ENCODE data around the gene ELOVL6. TPM values are rescaled to one million over a fixed set of nuclear protein-coding genes. Genes with fewer than 3 reads are reported as not detected.

ELOVL6 gene
- total and polyA plus RNA-seq, 4 donors = 19.5 to 38.8 (median 37.5) TPM

DNA sequence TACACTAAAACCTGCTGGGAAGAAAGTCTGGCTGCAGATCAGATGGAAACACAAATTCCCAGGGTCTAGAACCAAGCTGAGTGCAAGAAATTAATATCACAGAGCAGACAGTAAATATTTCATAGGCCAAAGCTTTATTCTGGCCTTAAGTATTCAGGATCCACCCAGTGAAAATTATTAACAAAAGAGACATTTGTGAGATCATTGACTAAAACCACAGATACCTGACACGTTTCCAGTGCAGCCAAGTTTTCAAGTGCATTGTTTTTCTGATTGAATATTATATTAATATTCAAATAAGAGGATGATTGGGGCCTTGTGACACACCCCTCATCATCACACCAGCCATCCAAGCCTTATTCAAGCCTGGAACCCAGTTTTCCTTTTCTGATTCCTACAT is 10.3 kb downstream of the ELOVL6 start:
- Histone ChIP-seq H3K9ac (ENCODE audit: low read depth in 1 of 2, low read length in 2 of 2) (no peak overlapping the region), H3K9me3 (ENCODE audit: control insufficient read depth in 4 of 4, low read length in 3 of 4) (no peaks in the 10 kb centered on the region), H3K27me3 (ENCODE audit: control insufficient read depth in 4 of 4, insufficient read depth in 4 of 4, low read length in 3 of 4) (no peaks in the 10 kb centered on the region), H3K36me3 (ENCODE audit: control insufficient read depth in 4 of 4, insufficient read depth in 3 of 4, low read depth in 1 of 4, low read length in 3 of 4) (no peaks in the 10 kb centered on the region), H3K4me3 (ENCODE audit: low read depth in 1 of 3, low read length in 3 of 3) (no peak overlapping the region), H3K4me1 (ENCODE audit: control insufficient read depth in 4 of 4, insufficient read depth in 4 of 4, low read length in 3 of 4) (peaks cover 10 to 29% (median 20%) of the 10 kb centered on the region in 4 donors), H3K27ac (ENCODE audit: low read depth in 1 of 2, low read length in 2 of 2) (no peak overlapping the region)
- TF ChIP-seq HNF4G (IDR thresholded peaks at IDR 0.05) (no peak), SP1 (IDR thresholded peaks at IDR 0.05) (no peak), NR2F2 (IDR thresholded peaks at IDR 0.05) (no peak), EGR1 (IDR thresholded peaks at IDR 0.05; ENCODE audit: low read depth in 2 of 2) (no peak), FOXA1 (IDR thresholded peaks at IDR 0.05) (no peak), TAF1 (conservative IDR thresholded peaks at IDR 0.05) (no peak), FOXA2 (IDR thresholded peaks at IDR 0.05) (no peak), RAD21 (IDR thresholded peaks at IDR 0.05) (no peak), JUND (IDR thresholded peaks at IDR 0.05) (no peak)
- TF ChIP-seq, protein P1, sequence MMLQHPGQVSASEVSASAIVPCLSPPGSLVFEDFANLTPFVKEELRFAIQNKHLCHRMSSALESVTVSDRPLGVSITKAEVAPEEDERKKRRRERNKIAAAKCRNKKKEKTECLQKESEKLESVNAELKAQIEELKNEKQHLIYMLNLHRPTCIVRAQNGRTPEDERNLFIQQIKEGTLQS (IDR thresholded peaks at IDR 0.05) = no peak
- TF ChIP-seq, protein P2, sequence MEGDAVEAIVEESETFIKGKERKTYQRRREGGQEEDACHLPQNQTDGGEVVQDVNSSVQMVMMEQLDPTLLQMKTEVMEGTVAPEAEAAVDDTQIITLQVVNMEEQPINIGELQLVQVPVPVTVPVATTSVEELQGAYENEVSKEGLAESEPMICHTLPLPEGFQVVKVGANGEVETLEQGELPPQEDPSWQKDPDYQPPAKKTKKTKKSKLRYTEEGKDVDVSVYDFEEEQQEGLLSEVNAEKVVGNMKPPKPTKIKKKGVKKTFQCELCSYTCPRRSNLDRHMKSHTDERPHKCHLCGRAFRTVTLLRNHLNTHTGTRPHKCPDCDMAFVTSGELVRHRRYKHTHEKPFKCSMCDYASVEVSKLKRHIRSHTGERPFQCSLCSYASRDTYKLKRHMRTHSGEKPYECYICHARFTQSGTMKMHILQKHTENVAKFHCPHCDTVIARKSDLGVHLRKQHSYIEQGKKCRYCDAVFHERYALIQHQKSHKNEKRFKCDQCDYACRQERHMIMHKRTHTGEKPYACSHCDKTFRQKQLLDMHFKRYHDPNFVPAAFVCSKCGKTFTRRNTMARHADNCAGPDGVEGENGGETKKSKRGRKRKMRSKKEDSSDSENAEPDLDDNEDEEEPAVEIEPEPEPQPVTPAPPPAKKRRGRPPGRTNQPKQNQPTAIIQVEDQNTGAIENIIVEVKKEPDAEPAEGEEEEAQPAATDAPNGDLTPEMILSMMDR (IDR thresholded peaks at IDR 0.05; ENCODE audit: low read depth, low read length, missing input control) = no peak
- TF ChIP-seq, protein P3, sequence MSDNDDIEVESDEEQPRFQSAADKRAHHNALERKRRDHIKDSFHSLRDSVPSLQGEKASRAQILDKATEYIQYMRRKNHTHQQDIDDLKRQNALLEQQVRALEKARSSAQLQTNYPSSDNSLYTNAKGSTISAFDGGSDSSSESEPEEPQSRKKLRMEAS (IDR thresholded peaks at IDR 0.05) = no peak
- TF ChIP-seq, protein P4, sequence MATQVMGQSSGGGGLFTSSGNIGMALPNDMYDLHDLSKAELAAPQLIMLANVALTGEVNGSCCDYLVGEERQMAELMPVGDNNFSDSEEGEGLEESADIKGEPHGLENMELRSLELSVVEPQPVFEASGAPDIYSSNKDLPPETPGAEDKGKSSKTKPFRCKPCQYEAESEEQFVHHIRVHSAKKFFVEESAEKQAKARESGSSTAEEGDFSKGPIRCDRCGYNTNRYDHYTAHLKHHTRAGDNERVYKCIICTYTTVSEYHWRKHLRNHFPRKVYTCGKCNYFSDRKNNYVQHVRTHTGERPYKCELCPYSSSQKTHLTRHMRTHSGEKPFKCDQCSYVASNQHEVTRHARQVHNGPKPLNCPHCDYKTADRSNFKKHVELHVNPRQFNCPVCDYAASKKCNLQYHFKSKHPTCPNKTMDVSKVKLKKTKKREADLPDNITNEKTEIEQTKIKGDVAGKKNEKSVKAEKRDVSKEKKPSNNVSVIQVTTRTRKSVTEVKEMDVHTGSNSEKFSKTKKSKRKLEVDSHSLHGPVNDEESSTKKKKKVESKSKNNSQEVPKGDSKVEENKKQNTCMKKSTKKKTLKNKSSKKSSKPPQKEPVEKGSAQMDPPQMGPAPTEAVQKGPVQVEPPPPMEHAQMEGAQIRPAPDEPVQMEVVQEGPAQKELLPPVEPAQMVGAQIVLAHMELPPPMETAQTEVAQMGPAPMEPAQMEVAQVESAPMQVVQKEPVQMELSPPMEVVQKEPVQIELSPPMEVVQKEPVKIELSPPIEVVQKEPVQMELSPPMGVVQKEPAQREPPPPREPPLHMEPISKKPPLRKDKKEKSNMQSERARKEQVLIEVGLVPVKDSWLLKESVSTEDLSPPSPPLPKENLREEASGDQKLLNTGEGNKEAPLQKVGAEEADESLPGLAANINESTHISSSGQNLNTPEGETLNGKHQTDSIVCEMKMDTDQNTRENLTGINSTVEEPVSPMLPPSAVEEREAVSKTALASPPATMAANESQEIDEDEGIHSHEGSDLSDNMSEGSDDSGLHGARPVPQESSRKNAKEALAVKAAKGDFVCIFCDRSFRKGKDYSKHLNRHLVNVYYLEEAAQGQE (IDR thresholded peaks at IDR 0.05) = no peak
- 49% methylated on average over 1 of the region's 1 CpG for WGBS
- DNase-seq (ENCODE audit: low spot score) = no peak

DNA sequence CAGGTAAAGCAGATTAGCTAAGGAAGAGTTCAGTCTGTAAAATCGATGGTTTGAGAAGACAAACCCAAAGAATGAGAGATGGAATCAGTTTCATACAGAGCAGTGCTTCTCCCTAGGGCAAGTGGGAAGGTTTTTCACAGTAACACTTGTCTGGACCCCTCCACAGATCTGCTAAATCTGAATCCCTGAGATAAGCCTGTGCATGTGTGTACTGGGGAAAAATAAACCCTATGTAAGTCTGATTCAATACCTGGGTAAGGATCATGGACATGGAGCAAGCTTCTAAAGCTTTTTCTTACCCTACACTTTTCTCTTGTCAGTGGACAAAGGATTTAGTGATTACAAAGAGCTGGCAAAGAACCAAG is 13.6 kb downstream of the ELOVL6 start:
- DNase-seq (ENCODE audit: low spot score) = no peak
- Histone ChIP-seq H3K9ac (ENCODE audit: low read depth in 1 of 2, low read length in 2 of 2) (no peak overlapping the region), H3K4me1 (ENCODE audit: control insufficient read depth in 4 of 4, insufficient read depth in 4 of 4, low read length in 3 of 4) (peaks cover 6 to 15% (median 10%) of the 10 kb centered on the region in 4 donors), H3K27ac (ENCODE audit: low read depth in 1 of 2, low read length in 2 of 2) (no peak overlapping the region), H3K9me3 (ENCODE audit: control insufficient read depth in 4 of 4, low read length in 3 of 4) (no peaks in the 10 kb centered on the region), H3K4me3 (ENCODE audit: low read depth in 1 of 3, low read length in 3 of 3) (no peak overlapping the region), H3K27me3 (ENCODE audit: control insufficient read depth in 4 of 4, insufficient read depth in 4 of 4, low read length in 3 of 4) (no peaks in the 10 kb centered on the region), H3K36me3 (ENCODE audit: control insufficient read depth in 4 of 4, insufficient read depth in 3 of 4, low read depth in 1 of 4, low read length in 3 of 4) (no peaks in the 10 kb centered on the region)
- TF ChIP-seq, protein P3 (IDR thresholded peaks at IDR 0.05) = no peak
- TF ChIP-seq SP1 (IDR thresholded peaks at IDR 0.05) = no peak
- no peak for TF ChIP-seq HNF4G (IDR thresholded peaks at IDR 0.05)
- TF ChIP-seq, protein P2 (IDR thresholded peaks at IDR 0.05; ENCODE audit: low read depth, low read length, missing input control) = no peak
- no peak for TF ChIP-seq HNF4A (conservative IDR thresholded peaks at IDR 0.05)
- TF ChIP-seq, protein P5, sequence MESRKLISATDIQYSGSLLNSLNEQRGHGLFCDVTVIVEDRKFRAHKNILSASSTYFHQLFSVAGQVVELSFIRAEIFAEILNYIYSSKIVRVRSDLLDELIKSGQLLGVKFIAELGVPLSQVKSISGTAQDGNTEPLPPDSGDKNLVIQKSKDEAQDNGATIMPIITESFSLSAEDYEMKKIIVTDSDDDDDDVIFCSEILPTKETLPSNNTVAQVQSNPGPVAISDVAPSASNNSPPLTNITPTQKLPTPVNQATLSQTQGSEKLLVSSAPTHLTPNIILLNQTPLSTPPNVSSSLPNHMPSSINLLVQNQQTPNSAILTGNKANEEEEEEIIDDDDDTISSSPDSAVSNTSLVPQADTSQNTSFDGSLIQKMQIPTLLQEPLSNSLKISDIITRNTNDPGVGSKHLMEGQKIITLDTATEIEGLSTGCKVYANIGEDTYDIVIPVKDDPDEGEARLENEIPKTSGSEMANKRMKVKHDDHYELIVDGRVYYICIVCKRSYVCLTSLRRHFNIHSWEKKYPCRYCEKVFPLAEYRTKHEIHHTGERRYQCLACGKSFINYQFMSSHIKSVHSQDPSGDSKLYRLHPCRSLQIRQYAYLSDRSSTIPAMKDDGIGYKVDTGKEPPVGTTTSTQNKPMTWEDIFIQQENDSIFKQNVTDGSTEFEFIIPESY (IDR thresholded peaks at IDR 0.05) = no peak
- TF ChIP-seq, protein P4 (IDR thresholded peaks at IDR 0.05) = no peak
- no peak for TF ChIP-seq FOXA2 (IDR thresholded peaks at IDR 0.05)
- TF ChIP-seq TAF1 (conservative IDR thresholded peaks at IDR 0.05) = no peak
- TF ChIP-seq, protein P1 (IDR thresholded peaks at IDR 0.05) = no peak
- 71% methylated on average over 1 of the region's 1 CpG for WGBS
